Epithelial cell of proximal tubule (primary cell): ENCODE data around the gene NRN1L. TPM values are rescaled to one million over a fixed set of nuclear protein-coding genes. Genes with fewer than 3 reads are reported as not detected.

ENCODE experiments used
- DNase-seq: peaks from one replicate; pipeline ENCODE4 v3.0.0-alpha.2; 2011; ENCODE audit warnings: low read depth
- H3K4me3 ChIP-seq: 2 replicates; pipeline ENCODE4 v1.5.1; 2011; ENCODE audit warnings: low read depth, mild to moderate bottlenecking, low read length
- CTCF ChIP-seq: conservative IDR thresholded peaks from 2 replicates; pipeline ENCODE4 v1.5.1; 2012; ENCODE audit warnings: low read depth, mild to moderate bottlenecking, low read length
- total RNA-seq: library from RNA; depleted of rRNA; stranded (reverse); fragments of >200 nt; gene quantifications from 2 replicates; pipeline ENCODE4 v1.2.3, GENCODE V29; 2015

The NRN1L gene
- total RNA-seq, 1 donor from 2014 or later: 0.46 TPM

- no peak for TF ChIP-seq CTCF
- H3K4me3 ChIP-seq: no peak overlapping the region
- no peak for DNase-seq
Measured at GRCh38 chr16:67878232-67878631, 6.5 kb upstream of the NRN1L start.

GRCh38 chr16:67878846-67879245 is 5.8 kb upstream of the NRN1L start:
- TF ChIP-seq CTCF: no peak
- no peak overlapping the region for H3K4me3 ChIP-seq
- no peak for DNase-seq

- no peak overlapping the region for H3K4me3 ChIP-seq
- TF ChIP-seq CTCF: no peak
- DNase-seq: no peak
Measured at GRCh38 chr16:67879462-67879861, 5.2 kb upstream of the NRN1L start.

- no peak for DNase-seq
- no peak overlapping the region for H3K4me3 ChIP-seq
- TF ChIP-seq CTCF: no peak
Measured at GRCh38 chr16:67879936-67880335, 4.7 kb upstream of the NRN1L start.

- DNase-seq: no peak
- no peak overlapping the region for H3K4me3 ChIP-seq
- no peak for TF ChIP-seq CTCF
Measured at GRCh38 chr16:67880584-67880983, 4.1 kb upstream of the NRN1L start.

GRCh38 chr16:67881621-67882161 is 3.0 kb upstream of the NRN1L start:
- no peak for TF ChIP-seq CTCF
- H3K4me3 ChIP-seq: no peak overlapping the region
- no peak for DNase-seq

GRCh38 chr16:67882374-67883145 is 2.1 kb upstream of the NRN1L start:
- DNase-seq: no peak
- H3K4me3 ChIP-seq: no peak overlapping the region
- TF ChIP-seq CTCF: no peak
